Right lobe of liver (tissue), 6 donors: ENCODE measurements around the gene SNX10. TPM values are rescaled to one million over a fixed set of nuclear protein-coding genes. Genes with fewer than 3 reads are reported as not detected.

ENCODE experiments used
- ATAC-seq, 4 donors: fragments of 200-7000 bp; cut with Tn5 transposase; one replicate each; pipeline ENCODE4 v1.9.1; 2020; ENCODE audit warnings: mild to moderate bottlenecking in 4 of 4, moderate library complexity in 4 of 4
- DNase-seq, 3 donors: peaks; one replicate each; pipeline ENCODE4 v3.0.0-alpha.2; 2020
- H3K27ac ChIP-seq, 3 donors: fragments of 200-600 bp; one replicate each; pipeline ENCODE4 v1.8.0; 2022
- H3K27me3 ChIP-seq, 2 donors: fragments of 200-600 bp; one replicate each; pipeline ENCODE4 v1.8.0; 2022
- H3K36me3 ChIP-seq, 4 donors: fragments of 200-600 bp; sonication (generic) in 1 of 4; one replicate each; pipeline versions ENCODE4 v1.5.1 to v1.8.0; 2017 to 2022; ENCODE audit warnings: control low read depth in 1 of 4
- H3K4me1 ChIP-seq, 4 donors: fragments of 200-600 bp; sonication (generic) in 1 of 4; one replicate each; pipeline versions ENCODE4 v1.5.1 to v1.8.0; 2017 to 2022; ENCODE audit warnings: control low read depth in 1 of 4
- H3K4me3 ChIP-seq, 3 donors: fragments of 200-600 bp; one replicate each; pipeline ENCODE4 v1.8.0; 2022
- H3K9me3 ChIP-seq, 4 donors: fragments of 200-600 bp; sonication (generic) in 1 of 4; one replicate each; pipeline versions ENCODE4 v1.5.1 to v1.8.0; 2017 to 2022; ENCODE audit warnings: control low read depth in 1 of 4
- CTCF ChIP-seq, 4 donors: fragments of 200-600 bp in 3 of 4; fragments of 450-650 bp in 1 of 4; IDR thresholded peaks; one replicate each; pipeline versions ENCODE4 v1.5.1 to v1.8.0; 2016 to 2022; ENCODE audit warnings: antibody characterized with exemption in 4 of 4, mild to moderate bottlenecking in 2 of 4
- POLR2A ChIP-seq: fragments of 450-650 bp; IDR thresholded peaks from one replicate; pipeline ENCODE4 v1.6.1; 2017; ENCODE audit warnings: antibody characterized with exemption, mild to moderate bottlenecking
- WGBS: methylation state at CpG from one replicate; pipeline ENCODE4 v1.1.6; 2018; ENCODE audit warnings: low coverage, low lambda C conversion rate; ENCODE audit not compliant: insufficient coverage; ENCODE audit errors: missing lambda C conversion rate; 5-methylcytosine and 5-hydroxymethylcytosine counted together
- intact Hi-C, 2 donors: fragments of 100-400 bp; cut with DNase I; formaldehyde crosslinking; loops; one replicate each; pipeline versions ENCODE4 v1.11.2 to v1.14.1; 2022
- total RNA-seq, 6 experiments: library from RNA; depleted of rRNA in 2 of 6; stranded (reverse); fragments of >200 nt in 2 of 6; fragmentation: NEBNext Ultra II Directional in 3 of 6; extraction: Animal tissue kit (Norgen Biotek cat#: 25700) in 3 of 6; gene quantifications; one replicate each; pipeline versions ENCODE4 v1.1.0 to v1.2.4, GENCODE V29; 2016 to 2023
- donor health status: DM: no; HTN: yes; CAD: no.
- donor health status: DM: no; HTN: no; CAD: no.
- donor health status: DM: no; HTN: no; CAD: no.
- donor health status: DM: no; HTN: yes; CAD: no.
- donor health status: DM: no; HTN: yes; CAD: no.

SNX10 gene
- total RNA-seq, 6 experiments from 2014 or later, result 10.1 to 59.0 (median 37.7) TPM

DNA sequence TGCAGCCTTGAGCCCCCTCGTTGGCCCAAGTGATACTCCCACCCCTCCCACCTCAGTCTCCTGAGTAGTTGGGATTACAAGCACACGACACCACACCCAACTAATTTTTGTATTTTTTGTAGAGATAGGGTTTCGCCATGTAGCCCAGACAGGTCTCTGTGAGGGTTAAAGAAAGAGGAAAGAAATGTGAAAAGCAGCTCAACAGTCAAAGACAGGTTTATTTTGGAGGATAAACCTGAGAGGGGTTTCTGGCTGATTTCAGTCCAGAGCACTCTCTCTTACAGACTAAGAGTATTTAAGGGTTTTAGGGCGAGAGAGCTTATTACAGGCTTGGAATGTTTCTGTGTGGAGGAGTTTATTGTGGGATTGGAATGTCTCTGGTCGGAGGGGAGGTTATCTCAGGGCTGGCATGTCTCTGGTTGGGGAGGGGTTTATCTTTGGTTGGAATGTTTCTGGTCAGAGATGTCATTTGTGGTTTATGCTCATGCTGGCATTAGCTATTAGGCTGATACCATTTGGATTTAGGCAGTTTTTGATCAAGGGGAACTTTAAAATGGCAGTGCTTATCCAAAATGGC, 26.1 kb upstream of the SNX10 start:
- DNase-seq (no peak), ATAC-seq (no peak)
- no peak for TF ChIP-seq POLR2A
- TF ChIP-seq CTCF (IDR thresholded peaks at IDR 0.05), result no peak
- Histone ChIP-seq H3K27ac (no peak overlapping the region), H3K4me1 (no peaks in the 10 kb centered on the region), H3K4me3 (no peak overlapping the region), H3K27me3 (no peaks in the 10 kb centered on the region), H3K36me3 (no peaks in the 10 kb centered on the region), H3K9me3 (no peaks in the 10 kb centered on the region)
- WGBS, result 85% methylated on average over 4 of the region's 5 CpGs
- intact Hi-C loops, result no loop called here

DNA sequence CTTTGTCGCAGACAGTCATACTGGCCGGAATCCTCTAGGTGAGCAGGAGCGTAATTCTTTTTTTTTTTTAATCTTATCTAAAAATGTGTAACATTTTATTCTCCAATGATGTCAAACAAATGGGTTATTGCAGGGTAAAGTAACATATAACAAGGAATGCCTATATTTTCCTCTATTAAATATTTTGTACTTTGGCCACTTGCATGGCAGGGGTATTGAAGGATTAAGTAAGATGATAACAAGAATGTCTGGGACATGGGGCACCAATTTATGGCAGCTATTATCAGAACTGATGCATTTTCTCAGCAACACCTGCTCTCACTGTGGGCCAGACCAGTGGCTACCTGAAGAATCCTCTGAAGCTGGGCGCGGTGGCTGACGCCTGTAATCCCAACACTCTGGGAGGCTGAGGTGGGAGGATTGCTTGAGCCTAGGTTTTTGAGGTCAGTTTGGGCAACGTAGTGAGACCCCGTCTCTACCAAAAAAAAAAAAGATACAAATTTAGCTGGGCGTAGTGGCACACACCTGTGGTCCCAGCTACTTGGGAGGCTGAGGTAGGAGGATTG, 24.0 kb upstream of the SNX10 start:
- TF ChIP-seq POLR2A (no peak), CTCF (IDR thresholded peaks at IDR 0.05) (no peak)
- intact Hi-C loops, result no loop called here

GRCh38 chr7:26275213-26275612, 16.4 kb upstream of the SNX10 start:
- intact Hi-C loops, result loop anchor here in 1 of 2 donors (10.0 kb wide), 1 partner anchor 190 kb away; no protein-coding TSS in a partner anchor
- no peaks in the 10 kb centered on the region for H3K36me3 ChIP-seq
- TF ChIP-seq POLR2A (no peak), CTCF (IDR thresholded peaks at IDR 0.05) (no peak)

More for the DNA sequence above, 24.0 kb upstream of the SNX10 start:
- Histone ChIP-seq H3K4me1 (no peaks in the 10 kb centered on the region), H3K27ac (no peak overlapping the region), H3K4me3 (no peak overlapping the region), H3K36me3 (no peaks in the 10 kb centered on the region), H3K27me3 (no peaks in the 10 kb centered on the region), H3K9me3 (no peaks in the 10 kb centered on the region)
- WGBS, result 92% methylated on average over 6 of the region's 9 CpGs
- DNase-seq (no peak), ATAC-seq (no peak)

DNA sequence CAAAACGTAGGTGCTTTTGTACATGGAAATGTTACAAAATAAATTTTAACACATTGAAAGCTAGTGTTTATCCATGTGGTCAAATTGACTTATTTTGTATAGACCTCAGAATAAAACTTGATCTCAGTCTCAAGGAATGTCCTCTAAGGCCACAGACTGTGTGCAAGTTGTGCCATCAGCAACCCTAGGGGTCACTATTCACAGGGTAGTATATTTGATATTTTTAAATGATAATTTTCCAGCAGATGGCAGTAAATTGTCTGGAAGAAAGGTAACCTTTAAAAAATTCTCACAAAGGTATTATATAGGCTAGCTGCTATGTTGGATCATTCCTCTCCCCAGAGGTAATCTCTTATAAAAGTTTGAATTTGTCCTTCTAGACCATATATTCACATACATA, 12.9 kb upstream of the SNX10 start:
- TF ChIP-seq POLR2A (no peak), CTCF (IDR thresholded peaks at IDR 0.05) (peak; percentile 52 to 59 (median 56))
- WGBS, result 6% methylated on average over 1 of the region's 1 CpG
- H3K27me3 ChIP-seq, result no peaks in the 10 kb centered on the region
- no peaks in the 10 kb centered on the region for H3K4me1 ChIP-seq
- DNase-seq, result no peak
- no peak overlapping the region for H3K4me3 ChIP-seq
- no peak overlapping the region for H3K27ac ChIP-seq
- intact Hi-C loops, result loop anchor here in 1 of 2 donors (10.0 kb wide), 1 partner anchor 194 kb away; no protein-coding TSS in a partner anchor
- ATAC-seq, result peak; percentile 84 to 96 (median 88)
- H3K9me3 ChIP-seq, result no peaks in the 10 kb centered on the region
- no peaks in the 10 kb centered on the region for H3K36me3 ChIP-seq

More at GRCh38 chr7:26275213-26275612, 16.4 kb upstream of the SNX10 start:
- H3K9me3 ChIP-seq, result no peaks in the 10 kb centered on the region
- H3K27me3 ChIP-seq, result no peaks in the 10 kb centered on the region
- DNase-seq, result no peak
- ATAC-seq, result no peak
- no peak overlapping the region for H3K27ac ChIP-seq
- no peaks in the 10 kb centered on the region for H3K4me1 ChIP-seq
- no peak overlapping the region for H3K4me3 ChIP-seq
- WGBS, result 83% methylated on average over 3 of the region's 3 CpGs
